HuH-7 (cell line): ENCODE data around the gene PRPF19.

Experiments used
- DNase-seq: peaks from one replicate; pipeline ENCODE4 v3.0.0; 2011; ENCODE audit warnings: low spot score

The PRPF19 gene

DNA sequence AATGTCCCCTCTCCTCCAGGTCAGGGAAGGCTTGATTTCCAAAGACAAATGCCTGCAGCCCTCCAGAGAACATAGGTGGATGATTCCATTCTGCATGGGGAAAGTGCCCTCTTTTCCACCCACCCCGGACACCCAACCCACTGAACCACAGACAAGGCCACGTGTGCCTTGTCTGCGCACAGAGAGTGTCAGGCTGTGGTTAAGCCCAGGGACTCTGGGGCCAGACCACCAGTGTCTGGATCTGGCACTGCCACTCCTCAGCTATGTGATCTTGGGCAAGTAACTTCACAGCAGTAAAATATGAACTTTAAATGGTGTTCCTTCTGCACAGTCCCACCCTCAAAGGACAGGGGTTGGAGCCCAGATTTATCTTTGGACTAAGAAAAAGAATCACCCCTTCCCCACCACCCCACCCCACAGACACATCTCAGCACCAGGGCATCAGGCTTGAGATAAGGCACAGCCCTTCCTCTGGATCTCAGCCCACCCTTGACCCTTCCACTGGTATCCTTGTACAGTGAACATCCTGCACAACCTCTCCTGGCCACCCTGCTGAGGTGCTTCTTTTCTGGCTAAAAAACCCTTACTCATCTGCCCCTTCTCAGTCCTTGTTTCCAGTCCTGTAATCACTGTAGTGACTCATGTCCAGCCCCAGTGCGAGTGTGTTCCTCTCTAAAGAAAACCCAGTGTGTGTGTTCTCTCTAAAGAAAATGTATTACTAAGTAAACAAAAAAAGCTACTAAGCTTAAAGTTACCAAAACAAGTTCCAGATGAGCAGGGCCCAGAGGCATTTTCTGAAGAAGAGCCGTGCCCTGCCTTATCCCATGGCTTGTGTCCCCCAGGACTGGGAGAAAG, 48.8 kb downstream of the PRPF19 start:
- no peak for DNase-seq

DNA sequence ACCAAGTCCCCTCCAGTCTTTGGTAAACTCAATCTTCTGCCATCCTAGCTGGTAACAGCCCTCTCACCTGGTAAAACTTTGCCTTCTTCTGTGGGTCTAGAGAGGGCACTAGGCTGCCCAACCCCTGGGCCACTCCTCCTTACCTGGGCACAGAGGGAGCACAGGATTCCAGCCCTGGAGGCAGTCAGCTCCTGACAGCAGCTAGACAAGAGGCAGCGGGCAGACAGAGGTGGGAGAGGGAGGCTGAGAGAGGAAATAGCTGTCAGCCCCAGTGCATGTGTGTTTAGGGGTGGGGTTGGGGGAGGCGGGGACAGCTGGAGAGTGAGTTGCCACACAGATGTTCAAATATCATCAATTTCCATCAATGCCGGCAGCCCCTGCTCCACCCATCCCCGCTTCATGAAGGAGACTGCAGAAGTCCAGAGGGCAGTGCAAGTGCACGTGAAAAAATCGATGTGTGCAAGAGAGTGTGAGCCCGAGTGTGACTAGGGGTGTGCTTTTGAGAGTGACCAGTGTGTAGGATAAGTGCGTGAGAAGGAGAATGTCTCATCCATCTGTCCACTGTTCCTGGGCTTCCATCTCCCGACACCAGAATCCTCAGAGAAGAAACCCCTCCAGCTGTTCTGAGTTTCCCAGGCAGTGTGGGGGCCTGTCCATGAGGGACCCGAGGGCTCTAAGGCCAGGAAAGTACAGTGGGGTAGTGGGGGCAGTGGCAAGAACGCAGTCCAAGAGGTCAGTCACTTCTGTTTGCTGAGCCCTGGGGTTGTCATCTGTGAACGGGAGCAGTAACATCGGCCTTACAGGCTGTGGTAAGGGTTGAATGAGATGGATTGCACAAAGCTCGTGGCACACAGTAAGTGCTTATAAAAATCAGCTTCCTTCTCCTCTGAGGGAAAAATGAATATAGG, 50.4 kb downstream of the PRPF19 start, which contains the start of gene PTGDR2:
PTGDR2 (minus strand) TSS at position 225 of the 908 bp plus-strand sequence. CDS start 2,228 bp downstream, outside the sequence.
- peak; percentile 87 for DNase-seq

DNA sequence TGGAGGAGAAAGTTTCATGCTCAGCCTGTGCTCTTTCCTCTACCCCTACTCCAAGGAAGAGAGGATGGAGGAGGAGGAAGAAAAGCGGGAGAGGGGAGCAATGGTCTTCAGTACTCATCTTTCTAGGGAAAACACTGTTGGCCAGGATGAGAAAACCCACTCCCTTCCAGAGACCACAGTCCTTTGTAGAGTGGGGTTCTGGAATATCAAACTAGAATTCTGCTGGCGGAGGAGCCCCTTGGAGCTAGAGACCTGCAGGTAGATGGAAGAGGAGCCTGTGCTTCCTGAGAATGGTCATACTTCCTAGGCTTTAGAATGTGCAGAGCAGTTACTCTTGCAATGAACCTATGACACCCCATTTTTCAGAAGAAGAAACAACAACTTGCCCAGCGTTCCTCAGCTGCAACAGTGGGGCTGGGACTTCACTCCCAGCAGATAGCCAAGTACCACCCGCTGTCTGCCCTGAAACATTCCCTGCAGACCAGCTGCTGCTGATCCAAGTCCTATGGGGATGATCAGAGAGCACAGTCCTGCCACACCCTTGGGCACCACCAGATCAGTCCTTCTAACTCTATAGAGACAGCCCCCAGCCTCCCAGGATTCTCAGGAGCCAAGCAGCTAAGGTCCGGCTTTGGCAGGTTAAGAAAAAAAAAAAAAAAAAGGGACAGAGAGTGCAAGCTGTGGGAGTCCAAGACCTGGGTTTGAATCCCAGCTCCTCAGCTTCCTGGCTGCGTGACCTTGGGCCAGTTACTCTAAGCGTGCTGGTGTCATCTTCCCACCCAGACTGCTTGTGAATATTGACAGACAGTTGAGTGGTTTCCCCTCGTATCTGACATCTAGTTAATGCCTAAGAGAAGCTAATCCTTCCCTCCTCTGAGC, 51.3 kb downstream of the PRPF19 start:
- peak; percentile 67 for DNase-seq

DNA sequence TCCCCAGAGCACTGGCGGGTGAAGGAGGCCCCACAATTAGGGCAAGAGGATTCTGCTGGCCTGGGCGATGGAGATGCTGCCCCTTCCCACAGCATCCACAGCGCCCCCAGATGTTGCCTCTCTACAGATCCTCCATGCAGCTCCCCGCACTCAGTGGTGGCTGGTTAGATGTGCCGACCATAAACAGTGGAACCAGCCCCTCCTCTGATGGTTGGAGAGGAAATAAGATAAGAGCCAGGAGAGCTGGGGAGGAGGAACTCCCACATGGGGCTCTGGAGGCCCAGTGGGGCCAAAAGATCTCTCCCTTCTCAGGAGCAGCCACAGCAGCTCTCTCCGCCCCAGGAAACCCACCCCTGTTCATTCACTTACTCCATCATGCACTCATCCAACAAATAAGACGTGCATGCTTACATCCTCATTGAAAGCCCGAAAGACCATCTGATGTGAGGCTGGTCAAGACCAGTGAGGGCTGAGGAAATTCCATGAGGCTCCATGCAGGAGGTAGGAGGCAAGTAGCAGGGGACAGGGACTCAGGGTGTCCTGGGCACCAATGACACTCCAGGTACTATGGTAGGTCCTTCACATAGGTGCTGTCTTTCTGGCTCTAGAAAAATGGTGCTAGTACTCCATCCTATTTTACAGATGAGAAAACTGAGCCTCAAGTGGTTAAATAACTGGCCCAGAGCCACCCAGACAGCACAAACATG, 52.1 kb downstream of the PRPF19 start:
- DNase-seq: no peak

GRCh38 chr11:60852982-60853950, 53.1 kb downstream of the PRPF19 start:
- no peak for DNase-seq

DNA sequence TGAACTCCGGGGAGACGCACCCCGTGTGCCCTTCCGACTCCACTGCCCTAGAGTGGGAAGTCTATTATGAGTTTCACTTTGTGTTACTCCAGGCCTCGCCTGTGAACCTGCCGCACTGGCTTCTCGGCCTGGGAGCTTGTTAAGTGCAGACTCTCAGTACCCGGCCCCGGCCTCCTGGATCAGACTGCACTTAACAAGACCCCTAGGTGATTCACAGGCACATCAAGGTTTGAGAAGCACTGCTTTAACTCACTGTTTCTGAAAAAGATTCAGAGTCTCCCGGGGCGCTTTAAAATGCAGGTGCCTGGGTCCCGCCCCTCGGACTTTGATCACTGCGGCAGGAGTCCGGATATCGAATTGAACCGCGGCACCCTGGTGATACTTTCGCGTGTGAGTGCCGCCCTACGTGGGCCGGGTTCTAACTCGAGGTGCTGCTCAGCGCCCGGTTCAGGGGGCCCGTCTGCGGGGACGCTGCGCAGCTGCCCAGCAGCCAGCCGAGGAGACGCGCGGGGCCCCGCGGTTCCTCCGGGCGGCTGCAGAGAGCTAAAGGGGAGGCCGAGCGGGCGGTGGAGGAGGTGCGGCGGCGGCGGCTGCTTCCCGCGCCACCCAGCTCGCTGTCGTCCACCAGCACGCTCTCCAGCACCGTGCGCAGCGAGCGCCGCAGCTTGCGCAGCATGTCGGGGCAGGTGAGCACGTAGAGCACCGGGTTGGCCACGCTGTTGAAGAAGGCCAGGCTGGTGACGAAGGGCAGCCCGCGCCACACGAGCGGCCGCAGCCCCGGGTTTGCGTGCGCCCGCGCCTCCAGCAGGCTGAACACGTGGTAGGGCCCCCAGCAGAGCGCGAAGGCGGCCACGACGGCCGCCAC, 54.0 kb downstream of the PRPF19 start:
- peak; percentile 99 for DNase-seq

DNA sequence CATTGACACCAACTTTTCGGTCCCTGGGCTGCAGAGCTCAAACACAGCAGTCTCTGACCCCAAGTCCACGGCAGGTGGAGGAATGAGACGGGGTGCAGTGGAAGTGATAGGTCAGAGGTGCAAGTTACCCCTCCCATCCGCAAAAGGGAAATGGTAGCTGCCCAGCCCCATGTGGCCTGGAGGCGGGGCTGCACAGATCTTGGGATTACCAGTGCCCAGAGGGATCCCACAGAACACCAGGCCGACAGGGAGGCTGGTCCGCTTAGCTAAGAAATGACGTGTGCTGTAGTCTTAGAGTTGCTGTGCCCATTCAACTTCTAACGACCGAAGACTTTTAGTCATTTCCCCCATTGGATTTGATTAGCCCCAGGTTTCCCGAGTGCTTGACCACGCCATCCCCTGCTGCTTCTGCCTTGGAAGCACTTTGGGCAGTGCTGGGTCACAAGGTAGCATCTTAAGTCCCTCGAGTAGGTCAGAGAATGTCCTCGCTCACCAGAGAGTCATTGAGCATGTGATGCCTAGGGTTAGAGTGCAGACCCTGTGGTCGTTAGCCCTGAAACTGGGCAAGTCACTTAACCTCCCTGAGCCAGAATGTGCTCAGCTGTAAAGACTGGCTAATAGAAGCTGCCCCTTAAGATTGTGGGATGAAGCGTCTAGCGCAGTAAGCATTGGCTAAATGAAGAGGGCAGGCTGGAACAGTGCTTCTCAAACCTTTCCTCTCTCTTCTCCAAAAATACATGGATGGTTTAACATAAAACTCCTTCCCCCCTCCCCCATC, 54.9 kb downstream of the PRPF19 start:
- DNase-seq: no peak

GRCh38 chr11:60849641-60850520, 56.5 kb downstream of the PRPF19 start:
- DNase-seq: no peak

DNA sequence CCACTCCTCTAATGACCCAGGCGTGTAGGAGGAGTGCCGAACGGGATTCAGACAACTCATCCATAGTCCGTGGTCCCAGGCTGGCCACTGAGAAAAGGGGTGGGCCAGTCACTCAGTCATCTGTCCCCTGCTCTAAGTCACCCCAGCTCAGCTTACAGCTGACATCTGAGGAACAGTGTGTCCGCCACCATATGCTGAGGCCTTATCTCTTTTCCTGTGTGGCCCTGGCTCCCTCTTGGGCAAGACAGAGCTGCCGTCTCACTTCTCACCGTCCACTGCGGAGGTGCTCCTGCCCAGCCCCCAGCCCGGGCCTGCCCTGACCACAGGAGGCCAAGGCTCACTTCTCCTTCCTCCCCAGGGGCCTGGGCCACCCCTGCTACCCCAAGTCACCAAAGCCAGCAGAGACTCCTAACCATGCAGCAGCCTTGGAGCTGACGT, 57.7 kb downstream of the PRPF19 start:
- no peak for DNase-seq

DNA sequence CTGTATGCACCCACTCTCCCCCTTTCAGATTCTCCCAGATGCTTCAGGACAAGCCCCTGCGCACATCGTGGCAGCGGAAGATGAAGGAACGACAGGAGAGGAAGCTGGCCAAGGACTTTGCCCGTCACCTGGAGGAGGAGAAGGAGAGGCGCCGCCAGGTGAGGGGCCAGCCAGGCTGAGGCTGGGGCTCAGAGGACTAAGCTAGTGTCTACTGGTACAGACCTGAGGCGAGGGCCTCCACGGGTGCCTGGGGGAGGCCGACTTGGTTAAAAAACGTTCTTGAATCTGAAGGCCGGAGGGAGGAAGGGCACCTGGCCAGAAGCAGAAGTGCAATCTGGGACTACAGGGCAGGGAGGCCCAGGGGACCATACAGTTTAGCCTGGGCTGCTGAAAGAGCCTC, 58.5 kb downstream of the PRPF19 start:
- DNase-seq: no peak

DNA sequence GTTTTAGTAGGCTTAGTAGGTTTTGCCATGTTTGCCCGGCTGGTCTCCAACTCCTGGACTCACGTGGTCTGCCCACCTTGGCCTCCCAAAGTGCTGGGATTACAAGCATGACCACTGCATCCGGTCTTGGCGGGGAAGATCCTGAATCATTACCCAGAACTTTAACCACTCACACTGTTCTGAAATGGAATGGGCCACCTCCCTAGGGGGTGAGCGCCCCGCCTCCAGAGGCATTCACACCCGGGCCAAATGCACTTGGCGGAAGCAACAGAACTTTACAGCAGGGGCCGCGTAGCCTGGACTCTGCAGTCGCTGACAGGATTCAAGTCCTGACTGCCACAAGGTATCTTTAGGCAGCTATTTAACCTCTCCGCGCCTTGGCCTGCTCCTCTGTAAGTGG, 59.1 kb downstream of the PRPF19 start:
- no peak for DNase-seq

GRCh38 chr11:60845338-60845737, 61.0 kb downstream of the PRPF19 start:
- DNase-seq: no peak

DNA sequence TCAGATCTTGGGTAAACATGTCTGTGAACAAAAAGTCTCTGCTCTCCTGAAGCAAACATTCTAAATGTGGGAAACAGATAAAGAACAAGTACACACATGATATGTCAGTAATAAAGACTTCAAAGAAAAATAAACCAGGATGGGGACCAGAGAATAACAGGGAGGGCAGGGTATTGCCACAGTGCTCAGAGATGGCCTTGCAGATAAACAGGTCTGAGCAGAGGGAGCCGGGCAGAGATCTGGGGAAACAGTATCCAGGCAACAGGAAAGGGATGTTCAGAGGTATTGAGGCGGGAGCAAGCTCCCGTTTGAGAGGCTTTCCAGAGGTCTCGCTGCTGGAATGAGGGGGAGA, 61.5 kb downstream of the PRPF19 start:
- peak; percentile 74 for DNase-seq

- no peak for DNase-seq
Observed at GRCh38 chr11:60844045-60844869, 62.1 kb downstream of the PRPF19 start.

DNA sequence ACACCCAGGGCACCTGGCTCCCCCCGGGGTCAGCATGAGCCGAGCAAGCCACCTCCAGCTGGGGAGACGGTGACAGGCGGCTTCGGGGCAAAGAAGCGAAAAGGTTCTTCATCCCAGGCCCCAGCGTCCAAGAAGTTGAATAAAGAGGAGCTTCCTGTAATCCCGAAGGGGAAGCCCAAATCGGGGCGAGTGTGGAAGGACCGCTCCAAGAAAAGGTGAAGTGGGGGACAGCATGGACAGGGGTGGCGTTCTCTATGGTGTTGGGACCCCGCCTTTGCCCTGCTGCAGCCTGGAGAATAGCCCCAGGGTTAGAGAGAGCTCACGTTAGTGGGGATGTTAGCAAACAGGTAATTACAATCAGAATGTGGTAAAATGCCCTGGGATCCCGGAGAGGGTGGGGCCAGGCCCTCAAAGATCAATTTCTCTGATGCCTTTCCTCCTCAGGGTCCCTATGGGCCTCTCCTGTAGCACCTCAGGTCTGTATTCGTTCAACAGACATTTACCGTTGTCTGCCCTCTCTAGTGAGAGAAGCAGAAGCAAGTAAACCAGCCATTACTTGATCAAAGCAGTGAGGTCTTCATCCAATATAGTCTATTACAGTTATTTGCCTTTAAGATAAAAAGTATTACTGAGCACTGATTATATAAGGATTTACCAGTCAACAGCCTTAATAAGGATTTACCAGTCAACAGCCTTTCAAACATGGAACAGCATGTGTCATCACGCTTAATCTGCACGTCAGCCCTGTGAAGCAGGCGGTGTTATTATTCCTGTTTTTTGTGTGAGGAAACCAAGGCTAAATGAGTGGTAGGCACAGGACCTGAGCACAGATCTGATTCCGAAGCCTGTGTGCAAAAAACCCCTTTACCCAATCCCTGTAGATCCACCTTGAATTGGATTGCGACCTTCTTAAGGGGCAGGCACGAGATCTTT, 63.5 kb downstream of the PRPF19 start:
- DNase-seq: no peak
